Measurements from ENCODE around the gene MFAP2.

MFAP2 gene

GRCh38 chr1:16960560-16961296 lies 19.7 kb downstream of the MFAP2 start:
- no peak for TF ChIP-seq FOXM1 (IDR thresholded peaks at IDR 0.05; ENCODE audit: borderline replicate concordance, low read depth)
- TF ChIP-seq CEBPB (IDR thresholded peaks at IDR 0.05), result no peak
- peak; percentile 52; the same call in 1 of the 2 replicates for TF ChIP-seq RAD21 (IDR thresholded peaks at IDR 0.05; ENCODE audit: low read depth)
- TF ChIP-seq ZBTB7A (IDR thresholded peaks at IDR 0.05; ENCODE audit: low read depth), result peak; percentile 53; the same call in 1 of the 2 replicates
- no peak for TF ChIP-seq EP300 (IDR thresholded peaks at IDR 0.05; ENCODE audit: borderline replicate concordance)
- no peak for TF ChIP-seq TEAD4 (IDR thresholded peaks at IDR 0.05)
- TF ChIP-seq REST (IDR thresholded peaks at IDR 0.05; ENCODE audit: low read depth), result no peak
- TF ChIP-seq NFIC (IDR thresholded peaks at IDR 0.05), result peak; percentile 75
- TF ChIP-seq, protein P1, sequence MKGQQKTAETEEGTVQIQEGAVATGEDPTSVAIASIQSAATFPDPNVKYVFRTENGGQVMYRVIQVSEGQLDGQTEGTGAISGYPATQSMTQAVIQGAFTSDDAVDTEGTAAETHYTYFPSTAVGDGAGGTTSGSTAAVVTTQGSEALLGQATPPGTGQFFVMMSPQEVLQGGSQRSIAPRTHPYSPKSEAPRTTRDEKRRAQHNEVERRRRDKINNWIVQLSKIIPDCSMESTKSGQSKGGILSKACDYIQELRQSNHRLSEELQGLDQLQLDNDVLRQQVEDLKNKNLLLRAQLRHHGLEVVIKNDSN (IDR thresholded peaks at IDR 0.05), result no peak
- TF ChIP-seq YY1 (IDR thresholded peaks at IDR 0.05; ENCODE audit: low read depth), result no peak
- TF ChIP-seq CREB1 (IDR thresholded peaks at IDR 0.05; ENCODE audit: low read depth), result no peak
- TF ChIP-seq MAX (IDR thresholded peaks at IDR 0.05), result peak; percentile 89
- TF ChIP-seq EGR1 (IDR thresholded peaks at IDR 0.05), result no peak
- peak; percentile 26; the same call in 1 of the 2 replicates for TF ChIP-seq TCF12 (IDR thresholded peaks at IDR 0.05; ENCODE audit: low read depth)
- peak; percentile 34; the same call in 1 of the 2 replicates for TF ChIP-seq TAF1 (IDR thresholded peaks at IDR 0.05; ENCODE audit: low read depth)

DNA sequence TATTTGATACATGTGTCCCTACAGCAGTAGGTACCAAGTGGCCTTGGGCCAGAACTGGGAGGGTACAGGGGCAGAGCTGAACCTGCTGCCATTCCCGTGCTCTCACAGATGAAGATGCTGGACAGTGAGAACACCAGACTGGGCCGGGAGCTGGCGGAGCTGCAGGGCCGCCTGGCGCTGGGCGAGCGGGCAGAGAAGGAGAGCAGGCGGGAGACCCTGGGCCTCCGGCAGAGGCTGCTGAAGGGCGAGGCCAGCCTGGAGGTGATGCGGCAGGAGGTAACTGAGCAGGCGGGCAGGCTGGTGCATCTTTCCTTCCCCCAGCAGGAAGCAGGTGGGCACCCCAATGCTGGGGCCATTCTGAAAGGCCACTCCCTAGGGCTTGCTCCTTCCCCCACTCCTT lies 21.9 kb downstream of the MFAP2 start:
- TF ChIP-seq, protein P1 (IDR thresholded peaks at IDR 0.05), result no peak
- TF ChIP-seq CREB1 (IDR thresholded peaks at IDR 0.05; ENCODE audit: low read depth) (no peak), EGR1 (IDR thresholded peaks at IDR 0.05) (no peak), MAX (IDR thresholded peaks at IDR 0.05) (no peak), ZBTB7A (IDR thresholded peaks at IDR 0.05; ENCODE audit: low read depth) (no peak), YY1 (IDR thresholded peaks at IDR 0.05; ENCODE audit: low read depth) (no peak), NFIC (IDR thresholded peaks at IDR 0.05) (no peak), EP300 (IDR thresholded peaks at IDR 0.05; ENCODE audit: borderline replicate concordance) (no peak)

- TF ChIP-seq NFIC (IDR thresholded peaks at IDR 0.05), result no peak
- no peak for TF ChIP-seq FOXM1 (IDR thresholded peaks at IDR 0.05; ENCODE audit: borderline replicate concordance, low read depth)
Measured at GRCh38 chr1:16957731-16958130, 22.7 kb downstream of the MFAP2 start.

DNA sequence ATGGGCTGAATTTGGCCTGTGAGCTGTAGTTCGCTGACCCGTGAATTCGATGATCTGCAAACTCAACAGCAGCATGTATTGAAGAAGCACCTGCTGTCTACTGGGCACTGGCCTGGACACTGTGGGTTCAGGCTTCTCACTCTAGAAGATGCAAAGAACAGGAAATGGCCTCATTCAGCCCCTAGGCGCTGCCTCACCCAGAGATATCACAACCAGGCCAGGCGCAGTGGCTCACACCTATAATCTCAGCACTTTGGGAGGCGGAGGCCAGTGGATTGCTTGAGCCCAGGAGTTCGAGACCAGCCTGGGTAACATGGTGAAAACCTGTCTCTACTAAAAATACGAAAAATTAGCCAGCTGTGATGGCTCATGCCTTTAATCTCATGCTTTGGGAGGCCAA lies 23.6 kb downstream of the MFAP2 start:
- TF ChIP-seq ZBTB7A (IDR thresholded peaks at IDR 0.05; ENCODE audit: low read depth), result no peak
- TF ChIP-seq EP300 (IDR thresholded peaks at IDR 0.05; ENCODE audit: borderline replicate concordance), result no peak
- no peak for TF ChIP-seq CREB1 (IDR thresholded peaks at IDR 0.05; ENCODE audit: low read depth)
- TF ChIP-seq EGR1 (IDR thresholded peaks at IDR 0.05), result no peak
- TF ChIP-seq MAX (IDR thresholded peaks at IDR 0.05), result no peak
- TF ChIP-seq RAD21 (IDR thresholded peaks at IDR 0.05; ENCODE audit: low read depth), result no peak
- TF ChIP-seq TCF12 (IDR thresholded peaks at IDR 0.05; ENCODE audit: low read depth), result no peak
- TF ChIP-seq TAF1 (IDR thresholded peaks at IDR 0.05; ENCODE audit: low read depth), result no peak

DNA sequence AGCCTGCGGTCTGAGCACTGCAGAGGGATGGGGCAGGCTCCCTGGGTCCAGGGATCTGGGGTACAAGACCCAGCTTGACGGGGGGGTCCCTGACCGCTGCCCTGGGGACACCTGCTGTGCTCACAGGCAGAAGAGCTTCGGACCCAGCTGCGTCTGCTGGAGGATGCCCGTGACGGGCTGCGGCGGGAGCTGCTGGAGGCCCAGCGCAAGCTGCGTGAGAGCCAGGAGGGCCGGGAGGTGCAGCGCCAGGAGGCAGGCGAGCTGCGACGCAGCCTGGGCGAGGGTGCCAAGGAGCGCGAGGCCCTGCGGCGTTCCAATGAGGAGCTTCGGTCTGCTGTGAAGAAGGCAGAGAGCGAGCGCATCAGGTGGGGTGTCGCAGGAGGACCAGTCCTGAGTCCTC lies 25.2 kb downstream of the MFAP2 start:
- TF ChIP-seq RAD21 (IDR thresholded peaks at IDR 0.05; ENCODE audit: low read depth) (no peak), TEAD4 (IDR thresholded peaks at IDR 0.05) (no peak), TAF1 (IDR thresholded peaks at IDR 0.05; ENCODE audit: low read depth) (no peak)

DNA sequence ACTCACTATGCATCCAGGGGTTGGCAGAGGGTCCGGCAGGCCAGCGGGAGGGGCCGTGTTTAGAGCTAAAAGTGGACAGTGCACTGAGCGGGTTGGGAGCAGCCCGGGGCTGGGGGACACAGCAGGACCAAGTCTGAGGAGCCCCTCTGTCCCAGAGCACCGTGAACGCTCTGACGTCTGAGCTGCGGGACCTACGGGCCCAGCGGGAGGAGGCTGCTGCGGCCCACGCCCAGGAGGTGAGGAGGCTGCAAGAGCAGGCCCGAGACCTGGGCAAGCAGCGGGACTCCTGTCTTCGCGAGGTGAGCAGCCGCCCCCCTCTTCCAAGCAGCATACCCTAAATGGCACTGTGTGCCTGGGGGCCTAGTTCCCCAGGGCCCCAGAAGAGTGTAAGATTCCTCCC lies 25.8 kb downstream of the MFAP2 start:
- no peak for TF ChIP-seq TCF12 (IDR thresholded peaks at IDR 0.05; ENCODE audit: low read depth)
- TF ChIP-seq CREB1 (IDR thresholded peaks at IDR 0.05; ENCODE audit: low read depth), result no peak
- no peak for TF ChIP-seq TEAD4 (IDR thresholded peaks at IDR 0.05)

GRCh38 chr1:16948282-16948891 lies 32.0 kb downstream of the MFAP2 start:
- TF ChIP-seq, protein P1 (IDR thresholded peaks at IDR 0.05), result peak; percentile 48; the same call in 1 of the 2 replicates
- TF ChIP-seq EP300 (IDR thresholded peaks at IDR 0.05; ENCODE audit: borderline replicate concordance) (peak; percentile 80; the same call in 1 of the 2 replicates), RAD21 (IDR thresholded peaks at IDR 0.05; ENCODE audit: low read depth) (peak; percentile 7; the same call in 1 of the 2 replicates), TCF12 (IDR thresholded peaks at IDR 0.05; ENCODE audit: low read depth) (peak; percentile 100), REST (IDR thresholded peaks at IDR 0.05; ENCODE audit: low read depth) (0 out of 2 replicates have a peak, but pooled peaks have one; percentile 10), YY1 (IDR thresholded peaks at IDR 0.05; ENCODE audit: low read depth) (peak; percentile 69; the same call in 1 of the 2 replicates), TEAD4 (IDR thresholded peaks at IDR 0.05) (peak; percentile 91), FOXM1 (IDR thresholded peaks at IDR 0.05; ENCODE audit: borderline replicate concordance, low read depth) (peak; percentile 36; the same call in 1 of the 2 replicates), CEBPB (IDR thresholded peaks at IDR 0.05) (peak; percentile 59; the same call in 1 of the 2 replicates), NFIC (IDR thresholded peaks at IDR 0.05) (peak; percentile 100), MAX (IDR thresholded peaks at IDR 0.05) (peak; percentile 96), ZBTB7A (IDR thresholded peaks at IDR 0.05; ENCODE audit: low read depth) (peak; percentile 87; the same call in 1 of the 2 replicates), CREB1 (IDR thresholded peaks at IDR 0.05; ENCODE audit: low read depth) (0 out of 2 replicates have a peak, but pooled peaks have one; percentile 33)
